GM18873 (cell line): ENCODE data around the gene ACRBP.
"Not testable (repeated sequence)": the region's sequence is repeated elsewhere in the genome, so short reads cannot be mapped to it uniquely, and the experiment has no call there.

Experiments
- ATAC-seq: cut with Tn5 transposase; IDR thresholded peaks from one replicate; pipeline ENCODE4 v1.9.1; 2021; ENCODE audit warnings: mild to moderate bottlenecking, moderate library complexity, moderate number of reproducible peaks; ENCODE audit not compliant: unreplicated experiment, low FRiP score

Gene ACRBP

GRCh38 chr12:6618483-6619225, 28.6 kb downstream of the ACRBP start:
- no peak for ATAC-seq

GRCh38 chr12:6615802-6616201, 31.4 kb downstream of the ACRBP start:
- no peak for ATAC-seq

- no peak for ATAC-seq
These were observed 32.6 kb downstream of the ACRBP start for GRCh38 chr12:6614513-6615172.

DNA sequence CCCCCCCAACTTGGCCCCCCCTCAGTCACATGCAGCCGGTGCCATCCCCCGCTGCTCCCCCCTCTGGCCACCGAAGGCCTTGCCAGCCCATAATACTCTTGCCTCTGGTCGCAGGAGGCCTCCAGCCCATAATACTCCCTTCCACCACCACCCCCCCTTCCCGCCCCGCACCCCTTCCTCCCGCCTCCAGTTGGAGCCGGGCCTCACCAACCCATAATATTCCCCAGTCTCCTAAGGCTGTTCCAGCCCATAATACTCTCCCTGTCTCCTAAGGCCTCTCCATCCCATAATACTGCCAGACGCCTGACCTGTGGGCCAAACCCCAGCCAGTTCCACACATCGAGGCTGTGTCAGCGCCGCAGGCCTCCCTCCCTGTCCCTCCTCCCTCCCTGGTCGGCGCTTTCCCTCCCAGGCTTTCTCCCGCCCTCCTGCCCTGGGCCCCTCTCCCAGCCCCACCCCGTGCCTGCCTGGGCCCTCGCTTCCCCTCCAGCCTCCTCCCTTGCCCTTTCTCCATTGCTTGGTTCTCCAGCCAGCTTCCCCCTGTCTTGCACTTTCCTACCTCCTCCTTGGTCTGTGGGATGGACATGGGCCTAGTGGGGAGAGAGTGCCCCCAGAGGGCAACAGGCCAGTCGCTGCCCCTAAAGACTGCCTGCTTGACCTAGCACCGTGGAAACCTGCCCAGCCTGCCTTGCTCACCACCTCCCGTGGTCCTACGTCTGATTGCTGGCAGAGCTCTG, 33.3 kb downstream of the ACRBP start:
- no peak for ATAC-seq

DNA sequence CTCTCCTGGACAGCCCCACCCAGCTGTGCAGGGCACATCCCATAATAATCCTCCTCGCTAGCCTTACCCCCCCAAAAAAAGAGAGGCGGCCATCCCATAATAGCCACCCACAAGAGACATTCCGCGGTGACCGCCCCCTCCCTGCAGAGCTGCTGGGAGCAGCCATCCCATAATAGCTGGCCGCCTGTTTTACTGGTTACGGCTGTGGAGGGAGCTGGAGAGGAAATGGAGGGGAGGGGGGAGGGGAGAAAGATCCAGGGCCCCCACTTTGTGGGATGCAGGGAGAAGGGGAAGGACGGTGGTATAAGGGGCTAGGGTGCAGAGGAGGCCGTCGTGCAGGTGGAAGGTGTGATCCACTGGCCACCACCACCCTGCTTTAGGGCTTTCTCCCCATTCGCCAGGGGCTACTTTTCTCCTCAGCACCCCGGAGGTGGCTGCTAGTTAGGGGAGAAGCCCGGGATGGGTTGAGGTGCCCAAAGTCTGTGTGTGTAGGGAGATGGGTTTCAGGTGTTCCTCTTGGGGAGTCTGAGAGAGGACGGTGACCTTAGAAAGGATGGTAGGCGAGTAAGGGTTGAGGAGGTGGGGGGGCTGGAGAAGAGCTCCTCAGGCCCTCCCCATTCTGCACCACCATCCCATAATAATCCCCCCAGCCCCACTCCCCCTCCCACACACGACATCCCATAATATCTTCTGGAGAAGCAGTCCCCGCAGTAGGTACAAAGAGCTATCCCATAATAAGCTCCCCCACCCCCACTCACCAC, 34.0 kb downstream of the ACRBP start:
- no peak for ATAC-seq

DNA sequence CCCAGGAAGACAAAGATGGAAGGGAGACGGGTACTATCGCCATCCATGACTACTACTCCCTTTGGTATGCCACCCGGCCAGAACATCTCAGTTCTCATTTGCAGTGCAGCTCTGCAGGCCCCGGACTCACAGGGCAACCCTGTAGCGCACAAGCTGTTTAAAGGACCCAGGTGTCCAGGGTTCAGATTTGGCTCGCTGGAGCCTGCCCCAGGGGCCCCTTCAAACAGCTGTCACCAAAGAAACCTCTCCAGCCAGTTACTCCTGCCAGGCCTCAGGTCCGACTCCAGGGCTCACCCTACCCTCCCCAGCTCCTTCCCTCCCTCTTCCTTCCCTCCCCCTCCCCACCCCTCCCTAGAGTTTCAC, 34.6 kb downstream of the ACRBP start:
- no peak for ATAC-seq

DNA sequence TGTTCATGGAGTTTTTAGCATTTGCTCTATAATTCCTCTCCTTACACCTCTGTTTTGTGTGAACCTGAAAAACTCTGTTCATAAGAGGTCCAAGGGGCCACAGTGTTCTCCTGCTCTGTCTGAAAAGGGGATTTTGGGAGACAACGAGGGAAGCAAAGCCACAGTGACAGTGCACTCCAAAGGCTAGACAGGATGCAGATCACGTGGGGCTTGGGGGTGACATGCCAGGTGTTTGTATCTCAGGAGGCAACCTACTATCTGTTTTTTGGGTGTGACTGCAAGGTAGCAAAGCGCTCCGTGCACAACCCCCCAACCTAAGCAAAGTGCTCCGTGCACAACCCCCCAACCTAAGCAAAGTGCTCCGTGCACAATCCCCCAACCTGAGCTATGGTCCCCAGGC, 35.0 kb downstream of the ACRBP start:
- no peak for ATAC-seq

DNA sequence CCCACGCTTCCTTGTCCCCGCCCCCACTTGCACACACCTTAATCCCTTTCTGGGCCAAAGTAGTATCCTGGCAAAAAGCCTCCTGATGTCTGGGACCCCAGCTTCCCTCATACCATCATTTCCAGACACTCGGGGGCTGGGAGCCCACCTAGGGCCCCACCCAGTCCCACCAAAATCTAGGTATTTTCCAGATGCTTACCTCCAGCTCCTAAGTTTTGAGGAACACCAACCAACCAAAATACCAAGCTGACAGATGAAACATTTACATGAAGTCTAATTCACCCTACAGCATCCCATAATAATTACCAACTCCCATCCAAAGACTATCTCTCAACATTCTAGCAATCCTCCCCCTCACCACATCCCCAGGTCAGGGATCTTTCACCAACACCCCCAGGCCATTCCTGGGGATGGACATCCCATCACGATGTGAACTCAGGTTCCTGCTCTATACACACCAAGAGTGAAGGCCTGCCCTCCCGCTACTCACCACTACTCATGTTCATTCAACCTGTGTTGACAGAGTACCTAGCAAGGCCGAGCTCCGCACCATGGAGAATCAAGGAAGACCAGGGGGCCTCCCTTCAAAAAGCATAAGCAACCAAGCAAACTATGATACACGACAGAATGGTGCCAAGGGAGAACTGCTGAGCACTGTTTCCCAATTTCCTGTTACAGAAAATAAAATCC, 38.5 kb downstream of the ACRBP start:
- no peak for ATAC-seq

- no peak for ATAC-seq
These were observed 39.3 kb downstream of the ACRBP start for GRCh38 chr12:6607751-6608591.

DNA sequence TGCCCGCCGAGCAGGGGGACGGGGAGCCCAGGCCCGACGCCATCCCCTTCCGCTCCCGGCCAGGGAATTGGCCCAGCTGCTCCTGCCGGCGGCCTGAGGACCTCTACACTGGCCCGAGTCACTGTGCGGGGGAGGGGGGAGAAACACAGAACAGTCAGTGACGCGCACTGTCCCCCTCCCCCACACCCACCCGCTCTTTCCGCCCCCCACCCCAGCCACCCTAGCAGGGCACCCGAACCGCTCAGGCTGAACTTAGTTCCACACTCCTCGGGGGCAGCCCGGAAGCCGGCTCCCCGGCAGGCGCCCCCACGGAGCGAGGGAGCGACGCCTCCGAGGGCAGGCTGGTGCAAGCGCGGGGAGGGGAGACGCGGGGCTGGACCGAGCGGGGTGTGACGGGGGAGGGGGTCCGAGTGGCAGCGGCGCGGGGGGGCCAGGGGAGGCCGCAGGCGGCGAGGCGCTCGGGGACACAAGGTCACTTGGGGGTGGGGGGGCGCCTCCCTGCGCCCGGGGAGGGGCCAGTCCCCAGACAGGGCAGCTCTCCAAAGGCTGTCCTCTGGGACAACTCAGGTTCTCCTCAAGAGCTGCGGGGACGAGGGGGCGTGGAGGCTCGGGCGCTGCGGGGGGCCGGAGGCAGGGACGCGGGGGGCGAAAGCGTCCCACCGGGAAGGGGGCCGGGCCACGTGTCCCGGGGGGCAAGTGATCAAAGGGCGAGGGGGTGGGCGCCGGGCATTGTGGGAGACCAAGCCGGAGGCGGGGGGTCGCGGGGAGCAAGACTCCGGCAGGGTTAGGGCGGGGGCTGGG, 40.7 kb downstream of the ACRBP start:
- no peak for ATAC-seq

DNA sequence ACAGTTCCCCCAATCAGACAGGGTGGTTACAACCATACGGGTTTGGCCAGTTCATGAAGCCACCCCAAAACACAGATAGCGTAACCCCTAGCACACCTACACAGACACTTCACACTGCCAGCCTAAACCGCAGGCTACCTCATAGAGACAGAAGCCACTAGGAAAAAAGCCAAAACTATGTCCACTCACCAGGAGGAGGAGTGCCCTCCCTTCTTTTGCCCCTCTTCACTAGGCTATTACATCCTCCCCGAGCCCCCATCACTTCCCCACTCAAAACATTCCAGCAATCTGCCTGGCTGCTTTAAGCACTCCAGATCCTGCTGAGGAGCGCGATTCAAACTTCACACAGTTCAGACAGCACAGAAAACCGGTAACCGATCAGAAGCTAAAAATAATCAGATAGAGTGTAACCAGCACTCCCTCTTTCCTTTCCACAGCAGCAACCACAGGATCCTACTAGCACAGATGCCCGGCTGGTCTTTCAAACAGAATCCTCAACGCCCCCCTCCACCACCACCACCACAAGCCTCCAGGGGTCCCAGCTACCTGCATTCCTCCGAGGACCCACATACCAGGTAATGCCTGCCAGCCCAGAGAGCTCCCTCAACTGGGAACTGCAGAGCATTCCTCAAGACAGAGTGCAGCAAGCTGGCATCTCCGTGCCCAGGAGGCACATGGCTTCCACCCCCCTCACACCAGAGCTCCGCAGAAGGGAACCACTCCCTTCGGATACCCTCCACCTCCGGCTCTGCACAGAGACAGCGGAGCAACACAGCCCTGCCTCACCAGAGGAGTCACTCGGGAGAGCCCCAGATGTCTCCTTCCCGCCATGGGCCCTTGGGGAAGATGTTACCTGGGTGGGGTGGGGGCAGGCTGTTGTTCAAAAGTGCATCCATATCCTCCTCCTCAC, 41.6 kb downstream of the ACRBP start:
- ATAC-seq = no peak

GRCh38 chr12:6604259-6605029, 42.8 kb downstream of the ACRBP start:
- no peak for ATAC-seq

DNA sequence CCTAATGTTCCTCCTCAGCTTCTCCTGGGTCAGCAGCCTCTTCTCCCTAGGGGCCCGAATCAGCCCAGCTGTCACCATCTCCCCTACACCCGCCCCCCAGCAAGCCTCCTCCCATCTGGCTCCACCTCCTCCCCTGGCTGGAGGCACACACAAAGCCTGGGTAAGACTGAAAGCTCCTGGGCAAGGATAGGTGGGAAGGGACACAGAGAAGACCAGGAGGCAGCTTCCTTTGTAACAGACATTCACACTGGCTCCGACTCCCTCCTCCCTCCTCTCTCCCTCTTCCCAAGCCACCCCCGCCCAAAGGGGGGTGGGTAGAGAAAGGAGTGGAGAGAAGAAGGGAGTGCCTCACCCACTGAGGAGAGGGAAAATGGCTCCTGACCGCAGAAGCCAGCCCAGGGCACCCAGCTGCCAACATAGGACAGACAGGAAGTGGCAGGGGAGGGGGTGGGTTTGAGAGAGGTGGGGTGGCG, 44.1 kb downstream of the ACRBP start:
- ATAC-seq = no peak

DNA sequence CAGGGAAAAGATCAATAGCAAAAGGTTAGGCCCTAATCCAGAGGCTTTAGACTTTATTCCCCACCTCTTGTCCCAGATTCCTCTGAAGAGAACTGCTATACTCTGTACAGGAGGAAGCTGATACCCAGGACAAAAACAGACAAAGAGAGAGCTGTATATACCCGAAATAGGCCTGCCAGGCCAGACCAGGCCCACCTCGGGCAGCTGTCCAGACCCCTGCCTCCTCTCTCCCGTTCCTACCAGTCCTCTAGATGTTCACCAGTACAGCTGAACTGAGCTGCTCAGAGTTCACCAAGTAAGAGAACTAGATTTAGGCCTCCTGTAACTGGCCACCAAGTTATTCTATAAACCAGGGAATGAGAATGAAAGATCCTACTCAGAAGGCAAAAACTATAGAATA, 44.7 kb downstream of the ACRBP start:
- no peak for ATAC-seq

DNA sequence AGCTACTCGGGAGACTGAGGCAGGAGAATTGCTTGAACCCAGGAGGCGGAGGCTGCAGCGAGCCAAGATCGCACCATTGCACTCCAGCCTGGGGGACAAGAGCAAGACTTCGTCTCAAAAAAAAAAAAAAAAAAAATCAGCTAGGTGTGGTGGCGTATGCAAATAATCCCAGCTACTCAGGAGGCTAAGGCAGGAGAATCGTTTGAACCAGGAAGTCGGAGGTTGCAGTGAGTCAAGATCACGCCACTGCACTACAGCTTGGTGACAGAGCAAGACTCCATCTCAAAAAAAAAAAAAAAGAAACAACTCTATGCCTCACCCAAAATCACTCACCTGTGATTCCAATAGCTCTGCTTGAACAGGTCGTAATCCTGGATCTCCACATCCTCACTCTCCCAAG, 51.6 kb downstream of the ACRBP start:
- not testable (repeated sequence) for ATAC-seq

DNA sequence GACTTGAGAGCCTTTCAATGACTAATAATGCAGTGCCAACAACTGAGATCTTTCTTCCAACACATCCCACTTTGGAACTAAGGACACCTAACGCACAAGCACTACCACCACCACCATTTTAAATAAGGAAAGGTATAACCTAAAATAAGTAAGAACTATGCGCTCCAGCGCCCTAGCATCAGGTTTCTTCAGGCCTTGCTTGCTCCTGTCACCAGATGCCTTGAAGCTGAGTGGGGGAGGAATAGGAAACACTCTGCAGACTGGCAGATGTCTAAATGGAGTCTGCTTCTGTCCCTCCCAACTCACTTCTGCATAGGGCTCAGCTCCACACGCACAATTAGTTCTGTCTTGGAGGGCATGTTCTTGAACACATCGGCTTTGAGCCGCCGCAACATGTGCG, 55.1 kb downstream of the ACRBP start:
- ATAC-seq = no peak
